GM21737 (cell line): ENCODE measurements around the gene CLC.
"Not testable (repeated sequence)": the region's sequence is repeated elsewhere in the genome, so short reads cannot be mapped to it uniquely, and the experiment has no call there.

Experiments used
- ATAC-seq: cut with Tn5 transposase; IDR thresholded peaks from one replicate; pipeline ENCODE4 v1.9.1; 2021; ENCODE audit warnings: mild to moderate bottlenecking, moderate library complexity; ENCODE audit not compliant: unreplicated experiment

The CLC gene

GRCh38 chr19:39731685-39732084 is 6.1 kb downstream of the CLC start:
- no peak for ATAC-seq

- ATAC-seq = no peak
Observed at GRCh38 chr19:39729594-39729993, 8.2 kb downstream of the CLC start.

GRCh38 chr19:39728040-39728439 is 9.8 kb downstream of the CLC start:
- no peak for ATAC-seq

- no peak for ATAC-seq
Observed at GRCh38 chr19:39727070-39727800, 10.6 kb downstream of the CLC start.

GRCh38 chr19:39725995-39726394 is 11.8 kb downstream of the CLC start:
- ATAC-seq = no peak

- not testable (repeated sequence) for ATAC-seq
Observed at GRCh38 chr19:39720144-39720543, 17.7 kb downstream of the CLC start.

- no peak for ATAC-seq
Observed at GRCh38 chr19:39710333-39710890, 27.4 kb downstream of the CLC start.

GRCh38 chr19:39709026-39709872 is 28.6 kb downstream of the CLC start:
- ATAC-seq = no peak

GRCh38 chr19:39708594-39708993 is 29.2 kb downstream of the CLC start:
- ATAC-seq = peak; percentile 57

GRCh38 chr19:39705578-39706188 is 32.1 kb downstream of the CLC start:
- ATAC-seq = no peak

GRCh38 chr19:39704181-39705044 is 33.4 kb downstream of the CLC start, which contains the start of gene LGALS14:
TSS of gene LGALS14 (plus strand) at chr19:39704481. CDS start at chr19:39704529, 48 bp downstream.
- no peak for ATAC-seq

GRCh38 chr19:39701291-39701690 is 36.5 kb downstream of the CLC start:
- no peak for ATAC-seq

- no peak for ATAC-seq
Observed at GRCh38 chr19:39698535-39698934, 39.3 kb downstream of the CLC start.

- ATAC-seq = no peak
Observed at GRCh38 chr19:39696387-39696786, 41.4 kb downstream of the CLC start.

- no peak for ATAC-seq
Observed at GRCh38 chr19:39695759-39696158, 42.1 kb downstream of the CLC start.

- ATAC-seq = no peak
Observed at GRCh38 chr19:39692822-39693221, 45.0 kb downstream of the CLC start.

- no peak for ATAC-seq
Observed at GRCh38 chr19:39692166-39692565, 45.7 kb downstream of the CLC start.

GRCh38 chr19:39688637-39689036 is 49.2 kb downstream of the CLC start:
- not testable (repeated sequence) for ATAC-seq

GRCh38 chr19:39686739-39687138 is 51.1 kb downstream of the CLC start:
- no peak for ATAC-seq

GRCh38 chr19:39684267-39684666 is 53.6 kb downstream of the CLC start:
- no peak for ATAC-seq
